NT2/D1 (cell line): Measurements from ENCODE around the gene FAM163B.

Experiments
- YY1 ChIP-seq: IDR thresholded peaks from 2 replicates; pipeline ENCODE4 v1.6.1; 2011; ENCODE audit not compliant: insufficient read length, insufficient read depth
- ZNF274 ChIP-seq: IDR thresholded peaks from 2 replicates; pipeline ENCODE4 v1.6.1; 2011; ENCODE audit warnings: mild to moderate bottlenecking, low read depth, low read length

GRCh38 chr9:133654736-133655657 is 45.8 kb upstream of the FAM163B start:
- TF ChIP-seq YY1 (no peak), ZNF274 (no peak)
